Fibroblast of villous mesenchyme (primary cell): Measurements from ENCODE around the gene KCNIP4. TPM values are rescaled to one million over a fixed set of nuclear protein-coding genes. Genes with fewer than 3 reads are reported as not detected.

Experiments used
- DNase-seq: peaks from one replicate; pipeline ENCODE4 v3.0.0-alpha.2; 2010; ENCODE audit warnings: low read depth
- H3K4me3 ChIP-seq: 2 replicates; pipeline ENCODE4 v1.5.1; 2011; ENCODE audit warnings: low read depth, mild to moderate bottlenecking, low read length
- total RNA-seq: library from RNA; depleted of rRNA; stranded (reverse); fragments of >200 nt; gene quantifications from 2 replicates; pipeline ENCODE4 v1.2.3, GENCODE V29; 2012
- TF ChIP-seq, protein P1 (sequence below): IDR thresholded peaks from 2 replicates; pipeline ENCODE4 v1.5.1; 2012; ENCODE audit warnings: low read depth, mild to moderate bottlenecking, low read length; ENCODE audit not compliant: insufficient read depth

Gene KCNIP4
- total RNA-seq, 1 donor = under 0.01 TPM

DNA sequence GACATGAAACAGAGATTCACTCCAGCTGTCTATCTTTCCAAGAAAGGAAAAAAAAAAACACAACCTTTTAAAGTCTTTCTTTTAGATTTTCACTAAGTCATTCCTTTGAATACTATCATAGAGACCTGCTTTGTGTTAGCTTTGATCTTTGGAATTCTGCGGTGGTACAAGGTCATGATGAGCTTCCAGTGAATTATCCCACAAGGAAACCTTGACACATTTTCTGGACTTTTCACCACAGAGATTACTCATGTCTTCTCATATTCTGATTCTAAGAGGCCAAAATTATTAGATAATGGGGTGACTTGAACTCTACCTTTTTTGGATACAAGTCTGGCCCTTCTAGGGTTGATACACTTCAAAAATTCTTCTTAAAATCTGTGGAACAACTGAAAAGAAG lies 1046.7 kb downstream of the KCNIP4 start:
- H3K4me3 ChIP-seq = no peak overlapping the region
- TF ChIP-seq, protein P1, sequence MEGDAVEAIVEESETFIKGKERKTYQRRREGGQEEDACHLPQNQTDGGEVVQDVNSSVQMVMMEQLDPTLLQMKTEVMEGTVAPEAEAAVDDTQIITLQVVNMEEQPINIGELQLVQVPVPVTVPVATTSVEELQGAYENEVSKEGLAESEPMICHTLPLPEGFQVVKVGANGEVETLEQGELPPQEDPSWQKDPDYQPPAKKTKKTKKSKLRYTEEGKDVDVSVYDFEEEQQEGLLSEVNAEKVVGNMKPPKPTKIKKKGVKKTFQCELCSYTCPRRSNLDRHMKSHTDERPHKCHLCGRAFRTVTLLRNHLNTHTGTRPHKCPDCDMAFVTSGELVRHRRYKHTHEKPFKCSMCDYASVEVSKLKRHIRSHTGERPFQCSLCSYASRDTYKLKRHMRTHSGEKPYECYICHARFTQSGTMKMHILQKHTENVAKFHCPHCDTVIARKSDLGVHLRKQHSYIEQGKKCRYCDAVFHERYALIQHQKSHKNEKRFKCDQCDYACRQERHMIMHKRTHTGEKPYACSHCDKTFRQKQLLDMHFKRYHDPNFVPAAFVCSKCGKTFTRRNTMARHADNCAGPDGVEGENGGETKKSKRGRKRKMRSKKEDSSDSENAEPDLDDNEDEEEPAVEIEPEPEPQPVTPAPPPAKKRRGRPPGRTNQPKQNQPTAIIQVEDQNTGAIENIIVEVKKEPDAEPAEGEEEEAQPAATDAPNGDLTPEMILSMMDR = no peak
- no peak for DNase-seq

DNA sequence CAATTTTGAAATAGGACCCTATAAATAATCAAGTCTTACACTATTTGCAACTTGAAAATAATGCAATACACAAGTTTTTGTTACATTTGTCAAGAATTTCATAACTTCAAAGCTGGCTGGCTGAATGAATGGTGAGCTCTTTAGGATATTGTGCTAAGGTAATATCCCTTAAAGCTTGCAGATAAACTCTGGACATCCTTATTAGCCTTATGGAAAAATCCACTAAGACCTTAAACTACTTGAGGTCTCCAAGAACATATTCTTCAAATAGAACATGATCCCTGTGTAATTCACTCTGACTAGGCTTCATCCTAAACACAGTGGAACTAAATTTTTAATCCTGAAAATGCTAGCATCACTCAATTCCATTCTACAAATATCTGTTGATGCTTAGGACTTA lies 1049.0 kb downstream of the KCNIP4 start:
- no peak for DNase-seq
- TF ChIP-seq, protein P1 = no peak
- H3K4me3 ChIP-seq = no peak overlapping the region

DNA sequence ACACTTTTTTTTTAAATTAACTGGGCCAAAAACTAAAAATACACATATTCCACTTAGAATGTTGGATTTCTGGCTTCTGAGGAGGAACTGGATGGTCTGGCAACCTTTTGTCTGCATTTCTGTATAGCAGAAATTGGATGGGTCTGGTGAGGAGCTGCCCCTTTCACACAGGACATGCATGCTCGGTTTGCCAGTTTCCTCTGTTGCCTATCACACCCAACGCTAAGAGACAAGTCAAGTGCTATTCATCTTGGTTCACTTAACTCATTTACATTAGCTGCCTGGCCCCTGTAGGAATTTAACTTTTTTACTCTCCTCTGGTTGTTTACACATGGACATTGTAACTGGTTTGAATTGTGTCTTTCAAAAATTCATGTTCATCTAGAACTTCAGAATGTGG lies 1052.6 kb downstream of the KCNIP4 start:
- H3K4me3 ChIP-seq = no peak overlapping the region
- no peak for DNase-seq
- TF ChIP-seq, protein P1 = no peak

DNA sequence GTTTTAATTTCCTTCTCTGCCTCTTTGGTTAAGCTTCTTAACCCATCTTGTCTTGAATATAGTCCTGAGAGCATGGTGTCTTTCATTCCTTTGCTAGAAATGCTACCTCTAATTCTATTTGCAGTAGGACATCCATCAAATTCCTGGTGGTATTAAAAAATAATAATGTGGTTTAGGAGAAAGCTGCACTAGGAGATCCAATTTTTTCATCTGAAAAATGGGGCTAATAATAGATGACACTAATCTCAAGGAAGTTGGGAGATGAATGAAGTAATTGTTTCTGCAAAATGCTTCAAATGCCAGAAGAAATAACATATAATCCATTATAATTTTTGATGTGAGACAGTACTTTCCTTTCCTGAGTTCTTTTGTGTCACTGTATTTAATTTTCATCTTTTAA lies 1053.4 kb downstream of the KCNIP4 start:
- DNase-seq = no peak
- H3K4me3 ChIP-seq = no peak overlapping the region
- TF ChIP-seq, protein P1 = no peak

DNA sequence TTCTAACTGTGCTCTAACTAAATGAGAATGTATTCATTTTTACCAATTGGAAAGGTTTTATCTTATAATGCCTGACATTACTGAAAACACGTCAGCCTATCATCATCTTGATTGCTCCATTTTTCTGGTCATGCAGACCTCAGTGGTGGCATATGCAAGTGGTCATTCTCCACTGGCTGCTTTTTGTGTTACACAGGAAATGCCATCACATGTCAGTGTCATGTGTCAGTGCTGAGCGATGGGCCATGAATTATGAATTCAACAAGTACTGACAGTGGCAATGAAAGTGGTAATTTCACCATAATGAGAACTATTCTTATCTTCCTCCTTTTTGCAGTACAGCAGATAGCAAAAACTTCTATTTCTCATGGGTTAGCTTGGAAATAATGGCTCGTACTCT lies 1057.8 kb downstream of the KCNIP4 start:
- no peak for DNase-seq
- TF ChIP-seq, protein P1 = no peak
- H3K4me3 ChIP-seq = no peak overlapping the region

DNA sequence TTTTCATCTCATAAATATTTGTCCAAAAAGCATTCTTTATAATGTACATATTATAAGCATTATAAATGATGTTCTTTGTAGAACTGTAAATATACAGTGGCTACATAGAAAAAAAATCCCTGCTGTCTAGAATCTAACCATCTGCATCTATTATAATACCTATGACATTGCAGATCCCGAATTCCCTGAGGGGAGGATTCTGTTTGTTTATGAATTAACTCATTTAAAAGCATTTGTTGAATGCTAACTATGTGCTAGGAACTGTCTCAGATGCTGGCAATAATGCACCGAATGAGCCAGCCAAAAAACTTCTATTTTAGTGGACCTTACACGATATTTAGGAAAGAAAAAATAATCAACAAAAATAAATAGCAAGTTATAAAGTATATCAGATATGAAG lies 1058.7 kb downstream of the KCNIP4 start:
- peak; percentile 12 for DNase-seq
- no peak overlapping the region for H3K4me3 ChIP-seq
- TF ChIP-seq, protein P1 = no peak

DNA sequence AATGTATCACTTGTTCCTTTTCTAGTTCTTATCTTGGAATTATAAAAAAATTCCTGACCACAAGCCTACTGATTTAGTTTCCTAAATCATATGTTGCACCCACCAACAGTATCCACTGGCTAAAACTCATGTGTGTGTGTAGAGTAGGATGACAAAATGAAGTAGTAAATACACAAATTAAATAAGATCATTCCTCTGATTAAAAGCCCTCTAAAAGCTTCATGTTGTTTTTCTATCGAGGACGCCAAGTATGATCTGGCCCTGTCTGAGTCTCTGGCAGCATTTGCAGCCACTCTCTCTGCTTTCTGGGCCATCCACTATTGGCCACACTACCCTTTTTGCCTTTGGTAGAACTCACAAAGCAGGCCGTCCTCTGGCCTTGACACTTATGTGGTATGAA lies 1064.9 kb downstream of the KCNIP4 start:
- TF ChIP-seq, protein P1 = no peak
- no peak for DNase-seq
- H3K4me3 ChIP-seq = no peak overlapping the region
